ENCODE results near the gene RACGAP1.

- TF ChIP-seq POLR2A (IDR thresholded peaks at IDR 0.05; ENCODE audit: low read length) (no peak), GATA1 (IDR thresholded peaks at IDR 0.05; ENCODE audit: low read depth, low read length) (no peak)
Measured at GRCh38 chr12:49942512-49942893, 82.8 kb downstream of the RACGAP1 start.
